AML-193 (cell line): ENCODE data around the gene MRPS2.
"Not testable (repeated sequence)": the region's sequence is repeated elsewhere in the genome, so short reads cannot be mapped to it uniquely, and the experiment has no call there.

ENCODE experiments used
- DNase-seq, 2 experiments: peaks; one replicate each; lab custom pipeline; 2025; lab: John Stamatoyannopoulos, UW

MRPS2 gene

GRCh38 chr9:135531096-135531495 is 30.6 kb downstream of the MRPS2 start:
- DNase-seq = no peak

GRCh38 chr9:135533113-135533512 is 32.6 kb downstream of the MRPS2 start:
- DNase-seq = no peak

GRCh38 chr9:135533674-135534073 is 33.2 kb downstream of the MRPS2 start:
- DNase-seq = no peak

- DNase-seq = not testable (repeated sequence)
These were observed 33.8 kb downstream of the MRPS2 start for GRCh38 chr9:135534192-135534711.

GRCh38 chr9:135534826-135535225 is 34.3 kb downstream of the MRPS2 start:
- not testable (repeated sequence) for DNase-seq

- not testable (repeated sequence) for DNase-seq
These were observed 35.1 kb downstream of the MRPS2 start for GRCh38 chr9:135535631-135536030.

- no peak for DNase-seq
These were observed 35.7 kb downstream of the MRPS2 start for GRCh38 chr9:135536216-135536615.

GRCh38 chr9:135543262-135543894 is 42.9 kb downstream of the MRPS2 start:
- not testable (repeated sequence) for DNase-seq

GRCh38 chr9:135544981-135545635 is 44.6 kb downstream of the MRPS2 start:
- no peak for DNase-seq

GRCh38 chr9:135545646-135546176 is 45.2 kb downstream of the MRPS2 start, which contains the start of gene OBP2A:
Gene OBP2A, plus strand, starts transcription at chr9:135546126. Its CDS starts 55 bp downstream, at chr9:135546181.
- not testable (repeated sequence) for DNase-seq

GRCh38 chr9:135546792-135547617 is 46.5 kb downstream of the MRPS2 start:
- DNase-seq = not testable (repeated sequence)

- no peak for DNase-seq
These were observed 47.6 kb downstream of the MRPS2 start for GRCh38 chr9:135547756-135548736.

GRCh38 chr9:135549478-135550343 is 49.2 kb downstream of the MRPS2 start:
- not testable (repeated sequence) for DNase-seq

GRCh38 chr9:135550344-135550918 is 49.9 kb downstream of the MRPS2 start:
- no peak for DNase-seq

- DNase-seq = no peak
These were observed 50.5 kb downstream of the MRPS2 start for GRCh38 chr9:135551031-135551430.

- no peak for DNase-seq
These were observed 51.0 kb downstream of the MRPS2 start for GRCh38 chr9:135551456-135551855.

GRCh38 chr9:135552021-135552697 is 51.7 kb downstream of the MRPS2 start:
- no peak for DNase-seq

- no peak for DNase-seq
These were observed 52.3 kb downstream of the MRPS2 start for GRCh38 chr9:135552698-135553171.
